ENCODE data around the gene WDR7. TPM values are rescaled to one million over a fixed set of nuclear protein-coding genes. Genes with fewer than 3 reads are reported as not detected.

WDR7 gene
- polyA plus RNA-seq, 2 of the 4 experiments (the other 2 are of a cell fraction): 4.2 to 7.0 TPM

DNA sequence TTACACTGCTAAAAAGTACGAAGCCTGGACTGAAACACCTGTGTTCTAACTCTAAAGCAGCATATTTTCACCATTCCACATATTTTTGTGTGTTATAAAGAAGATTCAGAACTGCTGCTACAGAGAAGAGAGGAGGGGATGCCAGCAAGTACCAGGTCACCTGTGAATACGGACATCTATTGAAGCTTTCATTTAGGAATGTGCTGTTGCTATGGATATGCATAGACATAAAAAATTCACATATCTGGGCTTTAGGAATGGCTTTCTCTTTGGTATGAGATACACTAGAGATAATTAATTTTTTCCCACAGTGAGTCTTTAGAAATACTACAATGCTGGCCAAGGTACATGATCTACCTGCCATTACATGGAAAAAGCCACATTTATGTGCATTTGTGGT, 238.5 kb downstream of the WDR7 start:
- WGBS (ENCODE audit: missing lambda C conversion rate): 81% methylated on average over 2 of the region's 2 CpGs
- H3K4me3 ChIP-seq: no peak overlapping the region
- ChIA-PET POLR2A (no interaction called here), CTCF (interaction anchor here (0.8 kb wide), 1 partner anchor 20 kb away, joined by 4 read pairs; no protein-coding TSS in a partner anchor)
- H3K27ac ChIP-seq: peak overlapping the region; percentile 26 to 56; a peak in 1 of 6 replicates
- FAIRE-seq: no peak
- H3K4me2 ChIP-seq: no peak overlapping the region; the same call in 1 of the 3 replicates
- ATAC-seq: no peak
- H3K4me1 ChIP-seq: peaks cover 30% of the 10 kb centered on the region
- no peak for DNase-seq (ENCODE audit: low read depth in 1 of 2, low spot score in 1 of 2)
- no peaks in the 10 kb centered on the region for H3K9me3 ChIP-seq
- TF ChIP-seq HOXB13 (CRISPR knock-in tag; IDR thresholded peaks at IDR 0.05; ENCODE audit: low read depth) (no peak), POLR2A (IDR thresholded peaks at IDR 0.05; ENCODE audit: low read length) (no peak), JUNB (IDR thresholded peaks at IDR 0.05) (no peak), CEBPB (IDR thresholded peaks at IDR 0.05) (no peak), NPAS2 (CRISPR knock-in tag; IDR thresholded peaks at IDR 0.05; ENCODE audit: borderline replicate concordance) (no peak), ZNF302 (CRISPR knock-in tag; IDR thresholded peaks at IDR 0.05) (no peak), RNF2 (IDR thresholded peaks at IDR 0.05; ENCODE audit: borderline replicate concordance, low read depth) (no peak), RAD21 (conservative IDR thresholded peaks at IDR 0.05 in 1 of 2, IDR thresholded peaks at IDR 0.05 in 1 of 2) (no peak), MAFK (IDR thresholded peaks at IDR 0.05; ENCODE audit: partially characterized antibody) (no peak), CHD2 (IDR thresholded peaks at IDR 0.05; ENCODE audit: low read length, partially characterized antibody) (no peak), EP300 (IDR thresholded peaks at IDR 0.05) (no peak), HEYL (CRISPR knock-in tag; IDR thresholded peaks at IDR 0.05) (no peak)
- TF ChIP-seq, protein P1, sequence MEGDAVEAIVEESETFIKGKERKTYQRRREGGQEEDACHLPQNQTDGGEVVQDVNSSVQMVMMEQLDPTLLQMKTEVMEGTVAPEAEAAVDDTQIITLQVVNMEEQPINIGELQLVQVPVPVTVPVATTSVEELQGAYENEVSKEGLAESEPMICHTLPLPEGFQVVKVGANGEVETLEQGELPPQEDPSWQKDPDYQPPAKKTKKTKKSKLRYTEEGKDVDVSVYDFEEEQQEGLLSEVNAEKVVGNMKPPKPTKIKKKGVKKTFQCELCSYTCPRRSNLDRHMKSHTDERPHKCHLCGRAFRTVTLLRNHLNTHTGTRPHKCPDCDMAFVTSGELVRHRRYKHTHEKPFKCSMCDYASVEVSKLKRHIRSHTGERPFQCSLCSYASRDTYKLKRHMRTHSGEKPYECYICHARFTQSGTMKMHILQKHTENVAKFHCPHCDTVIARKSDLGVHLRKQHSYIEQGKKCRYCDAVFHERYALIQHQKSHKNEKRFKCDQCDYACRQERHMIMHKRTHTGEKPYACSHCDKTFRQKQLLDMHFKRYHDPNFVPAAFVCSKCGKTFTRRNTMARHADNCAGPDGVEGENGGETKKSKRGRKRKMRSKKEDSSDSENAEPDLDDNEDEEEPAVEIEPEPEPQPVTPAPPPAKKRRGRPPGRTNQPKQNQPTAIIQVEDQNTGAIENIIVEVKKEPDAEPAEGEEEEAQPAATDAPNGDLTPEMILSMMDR (IDR thresholded peaks at IDR 0.05): no peak
- TF ChIP-seq, protein P2, sequence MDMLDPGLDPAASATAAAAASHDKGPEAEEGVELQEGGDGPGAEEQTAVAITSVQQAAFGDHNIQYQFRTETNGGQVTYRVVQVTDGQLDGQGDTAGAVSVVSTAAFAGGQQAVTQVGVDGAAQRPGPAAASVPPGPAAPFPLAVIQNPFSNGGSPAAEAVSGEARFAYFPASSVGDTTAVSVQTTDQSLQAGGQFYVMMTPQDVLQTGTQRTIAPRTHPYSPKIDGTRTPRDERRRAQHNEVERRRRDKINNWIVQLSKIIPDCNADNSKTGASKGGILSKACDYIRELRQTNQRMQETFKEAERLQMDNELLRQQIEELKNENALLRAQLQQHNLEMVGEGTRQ (IDR thresholded peaks at IDR 0.05): no peak

DNA sequence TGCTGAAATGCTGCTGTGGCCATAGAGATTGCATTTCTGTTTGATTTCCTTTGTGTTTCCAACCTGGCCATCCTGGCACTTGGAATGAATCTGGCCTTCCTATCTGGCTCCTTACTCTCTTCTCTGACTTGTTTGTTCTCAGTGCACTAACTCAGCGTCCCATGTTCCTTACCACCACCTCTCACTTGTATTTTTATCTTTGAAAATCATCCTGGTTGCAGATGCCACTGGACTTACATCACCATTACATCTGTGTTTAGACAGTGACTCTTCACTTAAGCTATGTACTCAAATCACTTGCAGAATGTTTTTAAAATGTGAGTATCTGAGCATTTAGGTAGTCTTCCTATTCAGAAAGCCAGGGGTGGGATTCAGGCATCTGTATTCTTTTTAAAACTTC, 239.5 kb downstream of the WDR7 start:
- FAIRE-seq: peak; percentile 56
- TF ChIP-seq, protein P2 (IDR thresholded peaks at IDR 0.05): no peak
- TF ChIP-seq, protein P3, sequence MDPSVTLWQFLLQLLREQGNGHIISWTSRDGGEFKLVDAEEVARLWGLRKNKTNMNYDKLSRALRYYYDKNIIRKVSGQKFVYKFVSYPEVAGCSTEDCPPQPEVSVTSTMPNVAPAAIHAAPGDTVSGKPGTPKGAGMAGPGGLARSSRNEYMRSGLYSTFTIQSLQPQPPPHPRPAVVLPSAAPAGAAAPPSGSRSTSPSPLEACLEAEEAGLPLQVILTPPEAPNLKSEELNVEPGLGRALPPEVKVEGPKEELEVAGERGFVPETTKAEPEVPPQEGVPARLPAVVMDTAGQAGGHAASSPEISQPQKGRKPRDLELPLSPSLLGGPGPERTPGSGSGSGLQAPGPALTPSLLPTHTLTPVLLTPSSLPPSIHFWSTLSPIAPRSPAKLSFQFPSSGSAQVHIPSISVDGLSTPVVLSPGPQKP (IDR thresholded peaks at IDR 0.05; ENCODE audit: low read depth, low read length): no peak
- TF ChIP-seq FOXS1 (CRISPR knock-in tag; IDR thresholded peaks at IDR 0.05) (peak; percentile 37; the same call in 1 of the 2 replicates), HOXB5 (CRISPR knock-in tag; IDR thresholded peaks at IDR 0.05) (no peak), GATA3 (IDR thresholded peaks at IDR 0.05; ENCODE audit: borderline replicate concordance) (peak; percentile 76; the same call in 1 of the 2 replicates), FOSB (CRISPR knock-in tag; IDR thresholded peaks at IDR 0.05) (no peak), MAFK (IDR thresholded peaks at IDR 0.05; ENCODE audit: partially characterized antibody) (no peak), ESRRA (IDR thresholded peaks at IDR 0.05; ENCODE audit: borderline replicate concordance, low read length) (no peak), FOSL2 (IDR thresholded peaks at IDR 0.05) (no peak), FOSL2 (CRISPR knock-in tag; IDR thresholded peaks at IDR 0.05) (peak; percentile 70), JUNB (IDR thresholded peaks at IDR 0.05) (peak; percentile 44)
- ChIA-PET POLR2A (no interaction called here), CTCF (interaction anchor here (1.6 kb wide), 1 partner anchor 11 kb away, joined by 4 read pairs; no protein-coding TSS in a partner anchor)
- peaks cover 30% of the 10 kb centered on the region for H3K4me1 ChIP-seq
- H3K4me2 ChIP-seq: peak overlapping the region; percentile 55
- peak overlapping the region; percentile 56 to 59; a peak in 5 of 6 replicates for H3K27ac ChIP-seq
- H3K9me3 ChIP-seq: no peaks in the 10 kb centered on the region
- peak; percentile 3 to 57 for DNase-seq (ENCODE audit: low read depth in 1 of 2, low spot score in 1 of 2)
- ATAC-seq: peak; percentile 62 to 83
- H3K4me3 ChIP-seq: no peak overlapping the region
- 0% methylated on average over 1 of the region's 1 CpG for WGBS (ENCODE audit: missing lambda C conversion rate)

Data from A549 (cell line).